CD4-positive, alpha-beta T cell (primary cell): ENCODE results near the gene ZNF331. TPM values are rescaled to one million over a fixed set of nuclear protein-coding genes. Genes with fewer than 3 reads are reported as not detected.
A peak's percentile ranks its signal among the peaks of the same experiment; 100 is the strongest.

Experiments used
- ATAC-seq: fragments of 200-7000 bp; cut with Tn5 transposase; one replicate; pipeline ENCODE4 v1.10.0; 2022; ENCODE audit warnings: mild to moderate bottlenecking; ENCODE audit not compliant: poor library complexity
- CTCF ChIA-PET: fragments of 350-600 bp; sonication (Branson Sonifier 250); formaldehyde crosslinking; loops from one replicate; lab custom pipeline; 2021; ENCODE audit warnings: antibody characterized with exemption, inconsistent platforms; lab: Charles Lee
- POLR2A ChIA-PET: fragments of 350-600 bp; sonication (Branson Sonifier 250); formaldehyde crosslinking; loops from one replicate; lab custom pipeline; 2021; ENCODE audit warnings: antibody characterized with exemption, inconsistent platforms; lab: Charles Lee
- DNase-seq, 14 experiments: peaks; one replicate each; pipeline ENCODE4 v3.0.0-alpha.2; 2013 to 2020; ENCODE audit warnings: mixed read lengths in 2 of 14
- H3K27ac ChIP-seq, 2 donors: one replicate each; pipeline versions ENCODE4 v1.5.1 to v1.7.0; 2013; ENCODE audit warnings: low read length in 2 of 2, low read depth in 1 of 2, mild to moderate bottlenecking in 1 of 2
- H3K27me3 ChIP-seq, 2 experiments: 1 replicate in 1 of 2; 2 replicates in 1 of 2; pipeline versions ENCODE4 v1.6.1 to v1.7.0; 2013; ENCODE audit warnings: low read length in 2 of 2, control low read depth in 1 of 2, mild to moderate bottlenecking in 1 of 2, moderate library complexity in 1 of 2; ENCODE audit not compliant: insufficient read depth in 2 of 2, control insufficient read depth in 1 of 2
- H3K36me3 ChIP-seq: one replicate; pipeline ENCODE4 v1.6.1; 2013; ENCODE audit warnings: low read length, control low read depth; ENCODE audit not compliant: insufficient read depth
- H3K4me1 ChIP-seq: one replicate; pipeline ENCODE4 v1.6.1; 2013; ENCODE audit warnings: low read length, control low read depth; ENCODE audit not compliant: insufficient read depth
- H3K4me3 ChIP-seq: one replicate; pipeline ENCODE4 v1.5.1; 2013; ENCODE audit warnings: mild to moderate bottlenecking, low read length, moderate library complexity
- H3K9me3 ChIP-seq, 2 experiments: 1 replicate in 1 of 2; 2 replicates in 1 of 2; pipeline versions ENCODE4 v1.6.1 to v1.7.0; 2013; ENCODE audit warnings: low read length in 2 of 2, mild to moderate bottlenecking in 2 of 2, control low read depth in 1 of 2, moderate library complexity in 1 of 2; ENCODE audit not compliant: control insufficient read depth in 1 of 2, insufficient read depth in 1 of 2
- H3K27ac Mint-ChIP-seq: one replicate; pipeline ENCODE4 v1.8.0; 2020; ENCODE audit warnings: mixed read lengths
- H3K27me3 Mint-ChIP-seq: one replicate; pipeline ENCODE4 v1.8.0; 2021; ENCODE audit warnings: mixed read lengths
- H3K36me3 Mint-ChIP-seq: one replicate; pipeline ENCODE4 v1.8.0; 2021; ENCODE audit warnings: low read depth, mixed read lengths
- H3K4me1 Mint-ChIP-seq: one replicate; pipeline ENCODE4 v1.8.0; 2021; ENCODE audit warnings: low read depth, mixed read lengths
- H3K4me3 Mint-ChIP-seq: one replicate; pipeline ENCODE4 v1.8.0; 2020; ENCODE audit warnings: mild to moderate bottlenecking, mixed read lengths
- H3K9me3 Mint-ChIP-seq: one replicate; pipeline ENCODE4 v1.8.0; 2020; ENCODE audit warnings: mixed read lengths
- intact Hi-C, 2 experiments: fragments of 100-400 bp; cut with DNase I in 1 of 2; cut with micrococcal nuclease in 1 of 2; formaldehyde crosslinking; loops; one replicate each; pipeline versions ENCODE4 v1.15.1 to v1.9.0; 2023 to 2025; cut with DNase I, micrococcal nuclease
- total RNA-seq, 174 experiments: library from RNA in 2 of 174; stranded (reverse) in 2 of 174; gene quantifications; one replicate each; pipeline ENCODE4 v1.2.3 and lab custom pipeline; 2021 to 2026
- TF ChIP-seq, protein P1 (sequence below): fragments of 200-600 bp; IDR thresholded peaks from one replicate; pipeline ENCODE4 v1.8.0; 2022; ENCODE audit warnings: antibody characterized with exemption, mild to moderate bottlenecking

ZNF331 gene
- total RNA-seq, 2 experiments from 2014 or later = 428 to 437 TPM

DNA sequence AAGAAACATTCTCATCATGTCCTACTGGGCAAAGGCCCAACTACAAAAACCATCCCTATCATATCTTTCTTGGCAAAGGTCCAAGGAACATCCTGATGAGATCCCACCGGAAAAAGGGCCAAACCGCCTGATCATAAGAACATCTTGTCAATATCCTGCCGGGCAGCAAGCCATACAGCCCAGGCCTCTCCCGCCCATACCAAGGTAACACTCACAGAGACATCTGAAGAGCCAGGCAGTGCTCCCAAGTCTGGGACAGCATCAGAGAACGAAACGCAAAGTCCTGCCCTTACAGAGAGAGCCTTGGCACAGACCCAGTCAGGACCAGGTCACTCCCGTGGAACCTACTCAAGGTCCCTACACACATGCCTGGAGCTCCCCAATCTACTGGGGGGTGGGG is 18.5 kb upstream of the ZNF331 start:
- ChIA-PET CTCF (no interaction called here), POLR2A (no interaction called here)
- Mint-ChIP-seq H3K36me3 (peaks cover 38% of the 10 kb centered on the region), H3K27me3 (no peaks in the 10 kb centered on the region), H3K4me3 (peak overlapping the region; percentile 49), H3K4me1 (peaks cover 20% of the 10 kb centered on the region), H3K27ac (peak overlapping the region; percentile 14), H3K9me3 (peaks cover 9% of the 10 kb centered on the region)
- no peak for ATAC-seq
- Histone ChIP-seq H3K4me1 (peaks cover 18% of the 10 kb centered on the region), H3K4me3 (no peak overlapping the region), H3K9me3 (peaks cover 9 to 28% of the 10 kb centered on the region in 2 experiments), H3K27me3 (no peaks in the 10 kb centered on the region), H3K36me3 (no peaks in the 10 kb centered on the region), H3K27ac (no peak overlapping the region)
- intact Hi-C loops = loop anchor here in 1 of 2 experiments (5.0 to 10.0 kb wide), 2 partner anchors 52 to 415 kb away; partner anchors contain the start of genes ZNF160 and ZNF813
- DNase-seq = no peak
- TF ChIP-seq, protein P1, sequence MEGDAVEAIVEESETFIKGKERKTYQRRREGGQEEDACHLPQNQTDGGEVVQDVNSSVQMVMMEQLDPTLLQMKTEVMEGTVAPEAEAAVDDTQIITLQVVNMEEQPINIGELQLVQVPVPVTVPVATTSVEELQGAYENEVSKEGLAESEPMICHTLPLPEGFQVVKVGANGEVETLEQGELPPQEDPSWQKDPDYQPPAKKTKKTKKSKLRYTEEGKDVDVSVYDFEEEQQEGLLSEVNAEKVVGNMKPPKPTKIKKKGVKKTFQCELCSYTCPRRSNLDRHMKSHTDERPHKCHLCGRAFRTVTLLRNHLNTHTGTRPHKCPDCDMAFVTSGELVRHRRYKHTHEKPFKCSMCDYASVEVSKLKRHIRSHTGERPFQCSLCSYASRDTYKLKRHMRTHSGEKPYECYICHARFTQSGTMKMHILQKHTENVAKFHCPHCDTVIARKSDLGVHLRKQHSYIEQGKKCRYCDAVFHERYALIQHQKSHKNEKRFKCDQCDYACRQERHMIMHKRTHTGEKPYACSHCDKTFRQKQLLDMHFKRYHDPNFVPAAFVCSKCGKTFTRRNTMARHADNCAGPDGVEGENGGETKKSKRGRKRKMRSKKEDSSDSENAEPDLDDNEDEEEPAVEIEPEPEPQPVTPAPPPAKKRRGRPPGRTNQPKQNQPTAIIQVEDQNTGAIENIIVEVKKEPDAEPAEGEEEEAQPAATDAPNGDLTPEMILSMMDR = no peak

DNA sequence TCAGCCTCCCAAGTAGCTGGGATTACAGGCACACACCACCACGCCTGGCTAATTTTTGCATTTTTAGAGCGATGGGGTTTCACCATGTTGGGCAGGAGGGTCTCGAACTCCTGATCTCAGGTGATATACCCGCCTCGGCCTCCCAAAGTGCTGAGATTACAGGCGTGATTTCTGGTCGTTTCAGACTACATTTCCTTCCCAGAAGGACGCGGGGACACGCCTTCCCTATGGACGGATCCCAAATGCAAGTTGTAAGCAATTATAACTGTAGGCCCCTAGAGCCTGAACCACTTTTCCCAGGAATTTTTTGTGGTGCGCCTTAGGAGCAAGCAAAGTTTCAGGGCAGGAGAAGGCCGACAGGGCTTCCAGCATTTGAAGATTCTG is 17.8 kb upstream of the ZNF331 start:
- no peak for ATAC-seq
- Mint-ChIP-seq H3K27ac (peak overlapping the region; percentile 92), H3K4me1 (peaks cover 20% of the 10 kb centered on the region), H3K27me3 (no peaks in the 10 kb centered on the region), H3K9me3 (peaks cover 9% of the 10 kb centered on the region), H3K36me3 (peaks cover 41% of the 10 kb centered on the region), H3K4me3 (peak overlapping the region; percentile 92)
- intact Hi-C loops = loop anchor here (1.0 to 10.0 kb wide), 5 partner anchors 17 to 585 kb away; partner anchors contain the start of genes NDUFA3 (in 1 of the 2), OSCAR (in 1 of the 2), ZNF761 (in 1 of the 2) and ZNF813 (in 1 of the 2)
- Histone ChIP-seq H3K4me3 (peak overlapping the region; percentile 91), H3K27ac (peak overlapping the region; percentile 66 to 77), H3K27me3 (no peaks in the 10 kb centered on the region), H3K9me3 (peaks cover 9 to 26% of the 10 kb centered on the region in 2 experiments), H3K4me1 (peaks cover 18% of the 10 kb centered on the region), H3K36me3 (no peaks in the 10 kb centered on the region)
- TF ChIP-seq, protein P1 = no peak
- peak in 1 of 14 experiments; percentile 9 for DNase-seq
- ChIA-PET POLR2A (interaction anchor here (0.9 to 1.6 kb wide), 12 partner anchors 16 to 1512 kb away, joined by 3 to 21 read pairs (median 4); partner anchors contain the start of genes PPP2R1A, ZNF331, ZNF432 and ZNF615), CTCF (interaction anchor here (1.0 kb wide), 1 partner anchor 273 kb away, joined by 3 read pairs; no protein-coding TSS in a partner anchor)

DNA sequence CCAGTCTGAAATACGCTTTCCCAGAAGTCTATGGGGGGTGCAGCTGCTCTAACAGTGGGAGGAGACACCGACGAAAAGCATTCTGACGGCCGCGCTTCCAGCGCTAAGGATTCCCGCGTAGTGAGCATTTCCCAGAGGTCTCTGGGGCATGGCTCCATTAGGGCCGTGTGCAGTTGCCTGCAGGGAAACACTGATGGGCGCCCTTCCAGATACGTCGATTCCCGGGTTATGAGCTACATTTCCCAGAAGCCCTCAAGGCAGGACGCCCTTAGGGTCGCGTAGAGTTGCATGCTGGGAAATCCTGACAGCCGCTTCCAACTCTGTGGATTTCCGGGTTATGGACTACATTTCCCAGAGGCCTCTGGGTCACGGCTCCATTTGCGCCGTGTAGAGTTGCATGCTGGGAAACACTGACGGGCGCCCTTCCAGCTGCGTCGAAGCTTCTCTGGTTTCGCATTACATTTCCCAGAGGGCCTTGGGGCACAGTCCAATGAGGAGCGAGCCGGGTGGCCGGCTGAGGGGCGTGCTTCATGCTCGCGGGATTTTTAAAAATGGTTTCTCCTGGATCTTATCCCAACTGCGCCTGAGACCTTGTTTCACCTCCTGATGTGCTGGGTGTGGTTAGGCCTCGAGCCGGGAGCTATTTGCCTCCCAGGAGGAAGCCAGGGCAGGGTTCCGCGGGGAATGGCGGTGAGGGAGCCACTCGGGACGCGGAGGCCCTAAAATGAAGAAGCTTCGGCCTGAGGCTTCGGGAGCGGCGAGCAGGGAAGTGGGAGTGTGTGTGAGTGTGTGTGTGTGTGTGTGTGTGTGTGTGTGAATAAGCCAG is 17.2 kb upstream of the ZNF331 start:
- no peaks in the 10 kb centered on the region for H3K36me3 ChIP-seq
- H3K9me3 ChIP-seq = peaks cover 12 to 26% of the 10 kb centered on the region in 2 experiments
- peak; percentile 99 for ATAC-seq
- H3K9me3 Mint-ChIP-seq = peaks cover 9% of the 10 kb centered on the region
- H3K4me1 Mint-ChIP-seq = peaks cover 20% of the 10 kb centered on the region
- H3K27ac Mint-ChIP-seq = peak overlapping the region; percentile 92
- ChIA-PET POLR2A (interaction anchor here (0.5 to 1.6 kb wide), 15 partner anchors 15 to 1636 kb away, joined by 3 to 21 read pairs (median 4); partner anchors contain the start of genes PPP2R1A, ZNF331, ZNF432 and ZNF615), CTCF (interaction anchor here (1.0 kb wide), 1 partner anchor 272 kb away, joined by 3 read pairs; no protein-coding TSS in a partner anchor)
- H3K36me3 Mint-ChIP-seq = peaks cover 47% of the 10 kb centered on the region
- peak; percentile 79 to 96 (median 84) for DNase-seq
- H3K27ac ChIP-seq = peak overlapping the region; percentile 66 to 77
- H3K27me3 Mint-ChIP-seq = no peaks in the 10 kb centered on the region
- peak overlapping the region; percentile 92 for H3K4me3 Mint-ChIP-seq
- no peaks in the 10 kb centered on the region for H3K27me3 ChIP-seq
- intact Hi-C loops = loop anchor here (1.0 to 10.0 kb wide), 5 partner anchors 16 to 584 kb away; partner anchors contain the start of genes NDUFA3 (in 1 of the 2), OSCAR (in 1 of the 2), ZNF761 (in 1 of the 2) and ZNF813 (in 1 of the 2)
- peak overlapping the region; percentile 91 for H3K4me3 ChIP-seq
- TF ChIP-seq, protein P1 = no peak
- peaks cover 18% of the 10 kb centered on the region for H3K4me1 ChIP-seq
